Body of pancreas (tissue), 4 donors: Measurements from ENCODE around the gene ASNS.

Experiments used
- POLR2A ChIP-seq, 3 donors: fragments of 450-650 bp; IDR thresholded peaks; one replicate each; pipeline ENCODE4 v1.6.1; 2016; ENCODE audit warnings: antibody characterized with exemption in 3 of 3, mild to moderate bottlenecking in 2 of 3
- TF ChIP-seq, protein P1 (sequence below), 7 experiments: fragments of 450-650 bp in 4 of 7; fragments of 200-600 bp in 3 of 7; sonication (generic) in 3 of 7; IDR thresholded peaks; one replicate each; pipeline ENCODE4 v1.5.1; 2016 to 2019; ENCODE audit warnings: antibody characterized with exemption in 7 of 7

DNA sequence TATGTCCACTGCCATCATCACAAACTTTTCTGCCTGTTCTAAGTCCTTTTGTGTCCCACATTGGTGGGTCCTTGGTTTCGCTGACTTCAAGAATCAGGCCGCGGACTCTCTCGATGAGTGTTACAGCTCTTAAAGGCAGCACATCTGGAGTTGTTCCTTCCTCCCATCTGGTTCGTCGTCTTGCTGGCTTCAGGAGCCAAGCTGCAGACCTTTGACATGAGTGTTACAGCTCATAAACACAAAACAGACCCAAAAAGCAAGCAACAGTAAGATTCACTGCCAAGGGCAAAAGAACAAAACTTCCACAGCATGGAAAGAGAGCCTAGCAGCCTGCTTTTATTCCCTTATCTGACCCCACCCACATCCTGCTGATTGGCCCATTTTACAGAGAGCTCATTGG, 30.2 kb downstream of the ASNS start:
- TF ChIP-seq, protein P1, sequence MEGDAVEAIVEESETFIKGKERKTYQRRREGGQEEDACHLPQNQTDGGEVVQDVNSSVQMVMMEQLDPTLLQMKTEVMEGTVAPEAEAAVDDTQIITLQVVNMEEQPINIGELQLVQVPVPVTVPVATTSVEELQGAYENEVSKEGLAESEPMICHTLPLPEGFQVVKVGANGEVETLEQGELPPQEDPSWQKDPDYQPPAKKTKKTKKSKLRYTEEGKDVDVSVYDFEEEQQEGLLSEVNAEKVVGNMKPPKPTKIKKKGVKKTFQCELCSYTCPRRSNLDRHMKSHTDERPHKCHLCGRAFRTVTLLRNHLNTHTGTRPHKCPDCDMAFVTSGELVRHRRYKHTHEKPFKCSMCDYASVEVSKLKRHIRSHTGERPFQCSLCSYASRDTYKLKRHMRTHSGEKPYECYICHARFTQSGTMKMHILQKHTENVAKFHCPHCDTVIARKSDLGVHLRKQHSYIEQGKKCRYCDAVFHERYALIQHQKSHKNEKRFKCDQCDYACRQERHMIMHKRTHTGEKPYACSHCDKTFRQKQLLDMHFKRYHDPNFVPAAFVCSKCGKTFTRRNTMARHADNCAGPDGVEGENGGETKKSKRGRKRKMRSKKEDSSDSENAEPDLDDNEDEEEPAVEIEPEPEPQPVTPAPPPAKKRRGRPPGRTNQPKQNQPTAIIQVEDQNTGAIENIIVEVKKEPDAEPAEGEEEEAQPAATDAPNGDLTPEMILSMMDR (IDR thresholded peaks at IDR 0.05), result no peak
- no peak for TF ChIP-seq POLR2A (IDR thresholded peaks at IDR 0.05)
